HEK293 (cell line): ENCODE results near the gene DHRS7B.

Experiments
- CTCF ChIA-PET: fragments of 350-600 bp; formaldehyde crosslinking; extraction: SDS; loops from one replicate; lab custom pipeline; 2021; ENCODE audit warnings: antibody characterized with exemption; lab: Yijun Ruan, JAX
- POLR2A ChIA-PET: fragments of 300-600 bp; formaldehyde crosslinking; extraction: SDS; loops from one replicate; lab custom pipeline; 2020; ENCODE audit warnings: antibody characterized with exemption, inconsistent platforms; lab: Yijun Ruan, JAX
- H3K27ac ChIP-seq: fragments of 200-500 bp; sonication (Bioruptor generic); 2 replicates; pipeline ENCODE4 v1.5.1; 2014; ENCODE audit warnings: low read depth, low read length, control low read depth, inconsistent platforms; ENCODE audit errors: extremely low read depth
- H3K36me3 ChIP-seq, 2 experiments: fragments of 200-500 bp in 1 of 2; sonication (Bioruptor generic) in 1 of 2; 1 replicate in 1 of 2; 2 replicates in 1 of 2; pipeline ENCODE4 v1.5.1; 2014 to 2017; ENCODE audit warnings: inconsistent platforms in 2 of 2, low read length in 2 of 2; ENCODE audit not compliant: control insufficient read depth in 2 of 2, insufficient read depth in 1 of 2
- H3K4me1 ChIP-seq: fragments of 200-500 bp; sonication (Bioruptor generic); 2 replicates; pipeline ENCODE4 v1.5.1; 2014; ENCODE audit warnings: mild to moderate bottlenecking, low read length, inconsistent platforms; ENCODE audit not compliant: control insufficient read depth, insufficient read depth
- H3K4me3 ChIP-seq: 2 replicates; pipeline ENCODE4 v1.5.1; 2011; ENCODE audit warnings: low read depth, mild to moderate bottlenecking, control low read depth, low read length, moderate library complexity
- H3K9me3 ChIP-seq: fragments of 200-500 bp; sonication (Bioruptor generic); 2 replicates; pipeline ENCODE4 v1.5.1; 2014; ENCODE audit warnings: low read depth, low read length, inconsistent platforms; ENCODE audit not compliant: control insufficient read depth, insufficient read depth
- BCL11B ChIP-seq: fragments of 450-650 bp; formaldehyde crosslinking; IDR thresholded peaks from 2 replicates; pipeline ENCODE4 v1.5.1; 2016; ENCODE audit warnings: low read depth, missing biosample characterization, missing genetic modification characterization
- KLF1 ChIP-seq: fragments of 450-650 bp; formaldehyde crosslinking; IDR thresholded peaks from 2 replicates; pipeline ENCODE4 v1.5.1; 2016; ENCODE audit warnings: missing biosample characterization, missing genetic modification characterization
- OSR2 ChIP-seq: fragments of 450-650 bp; formaldehyde crosslinking; IDR thresholded peaks from 2 replicates; pipeline ENCODE4 v1.5.1; 2016; ENCODE audit warnings: missing biosample characterization, missing genetic modification characterization
- WT1 ChIP-seq: fragments of 450-650 bp; formaldehyde crosslinking; IDR thresholded peaks from 2 replicates; pipeline ENCODE4 v1.5.1; 2016; ENCODE audit warnings: missing biosample characterization, missing genetic modification characterization
- ZBTB26 ChIP-seq: fragments of 450-650 bp; formaldehyde crosslinking; optimal IDR thresholded peaks from 2 replicates; pipeline ENCODE3; 2016; ENCODE audit warnings: missing biosample characterization, mild to moderate bottlenecking, missing genetic modification characterization
- ZBTB49 ChIP-seq: fragments of 450-650 bp; formaldehyde crosslinking; IDR thresholded peaks from 2 replicates; pipeline ENCODE4 v1.5.1; 2016; ENCODE audit warnings: missing biosample characterization, missing genetic modification characterization, low read depth
- ZIC2 ChIP-seq: fragments of 450-650 bp; formaldehyde crosslinking; IDR thresholded peaks from 2 replicates; pipeline ENCODE4 v1.5.1; 2016; ENCODE audit warnings: missing biosample characterization, missing genetic modification characterization
- ZNF132 ChIP-seq: fragments of 450-650 bp; formaldehyde crosslinking; IDR thresholded peaks from 2 replicates; pipeline ENCODE4 v1.5.1; 2017; ENCODE audit warnings: missing biosample characterization, missing genetic modification characterization, borderline replicate concordance
- ZNF138 ChIP-seq: fragments of 450-650 bp; formaldehyde crosslinking; IDR thresholded peaks from 2 replicates; pipeline ENCODE4 v1.5.1; 2016; ENCODE audit warnings: missing biosample characterization, missing genetic modification characterization, borderline replicate concordance
- ZNF146 ChIP-seq: fragments of 450-650 bp; formaldehyde crosslinking; IDR thresholded peaks from 2 replicates; pipeline ENCODE4 v1.5.1; 2016; ENCODE audit warnings: missing biosample characterization, missing genetic modification characterization
- ZNF513 ChIP-seq: fragments of 450-650 bp; IDR thresholded peaks from 2 replicates; pipeline ENCODE4 v1.5.1; 2018; ENCODE audit warnings: missing biosample characterization, missing genetic modification characterization
- ZNF514 ChIP-seq: fragments of 450-650 bp; formaldehyde crosslinking; IDR thresholded peaks from 2 replicates; pipeline ENCODE4 v1.5.1; 2016; ENCODE audit warnings: missing biosample characterization, missing genetic modification characterization
- ZNF518A ChIP-seq: fragments of 450-650 bp; formaldehyde crosslinking; conservative IDR thresholded peaks from 2 replicates; pipeline ENCODE4 v1.5.1; 2016; ENCODE audit warnings: low read depth, missing biosample characterization, missing genetic modification characterization
- ZNF549 ChIP-seq: fragments of 450-650 bp; IDR thresholded peaks from 2 replicates; pipeline ENCODE4 v1.5.1; 2018; ENCODE audit warnings: missing biosample characterization, missing genetic modification characterization, mild to moderate bottlenecking, inconsistent platforms, moderate library complexity
- ZNF623 ChIP-seq: fragments of 450-650 bp; formaldehyde crosslinking; IDR thresholded peaks from 2 replicates; pipeline ENCODE4 v1.5.1; 2016; ENCODE audit warnings: missing biosample characterization, missing genetic modification characterization
- ZNF629 ChIP-seq: fragments of 450-650 bp; formaldehyde crosslinking; IDR thresholded peaks from 2 replicates; pipeline ENCODE4 v1.5.1; 2017; ENCODE audit warnings: missing biosample characterization, missing genetic modification characterization
- ZNF639 ChIP-seq: fragments of 450-650 bp; formaldehyde crosslinking; IDR thresholded peaks from 2 replicates; pipeline ENCODE4 v1.5.1; 2016; ENCODE audit warnings: missing biosample characterization, missing genetic modification characterization
- ZNF654 ChIP-seq: fragments of 450-650 bp; formaldehyde crosslinking; IDR thresholded peaks from 2 replicates; pipeline ENCODE4 v1.5.1; 2016; ENCODE audit warnings: low read depth, missing biosample characterization, missing genetic modification characterization
- ZNF692 ChIP-seq: fragments of 450-650 bp; formaldehyde crosslinking; IDR thresholded peaks from 2 replicates; pipeline ENCODE4 v1.5.1; 2016; ENCODE audit warnings: missing biosample characterization, missing genetic modification characterization
- ZNF747 ChIP-seq: fragments of 450-650 bp; formaldehyde crosslinking; IDR thresholded peaks from 2 replicates; pipeline ENCODE4 v1.5.1; 2016; ENCODE audit warnings: missing biosample characterization, missing genetic modification characterization
- ZNF785 ChIP-seq: fragments of 450-650 bp; formaldehyde crosslinking; IDR thresholded peaks from 2 replicates; pipeline ENCODE4 v1.5.1; 2016; ENCODE audit warnings: missing biosample characterization, missing genetic modification characterization
- ZNF791 ChIP-seq: fragments of 450-650 bp; formaldehyde crosslinking; IDR thresholded peaks from 2 replicates; pipeline ENCODE4 v1.5.1; 2016; ENCODE audit warnings: missing biosample characterization, missing genetic modification characterization
- ZNF837 ChIP-seq: fragments of 450-650 bp; formaldehyde crosslinking; IDR thresholded peaks from 2 replicates; pipeline ENCODE4 v1.5.1; 2016; ENCODE audit warnings: missing biosample characterization, missing genetic modification characterization

Gene DHRS7B

GRCh38 chr17:21094298-21094704 lies 32.5 kb upstream of the DHRS7B start:
- H3K9me3 ChIP-seq = no peaks in the 10 kb centered on the region
- 0 out of 2 replicates have a peak, but pooled peaks cover 2% of the 10 kb centered on the region for H3K4me1 ChIP-seq
- no peak overlapping the region for H3K27ac ChIP-seq
- no peak for TF ChIP-seq ZNF518A
- TF ChIP-seq BCL11B (tag by site-specific recombination) = no peak
- no peak for TF ChIP-seq ZIC2 (tag by site-specific recombination)
- TF ChIP-seq ZNF837 (tag by site-specific recombination) = no peak
- TF ChIP-seq ZBTB49 (tag by site-specific recombination) = no peak
- no peak for TF ChIP-seq ZBTB26 (tag by site-specific recombination)
- no peak for TF ChIP-seq ZNF513
- no peak for TF ChIP-seq ZNF549 (tag by site-specific recombination)
- TF ChIP-seq ZNF654 (tag by site-specific recombination) = no peak
- ChIA-PET CTCF (interaction anchor here (0.6 to 1.1 kb wide), 5 partner anchors 36 to 1024 kb away, joined by 3 to 4 read pairs (median 4); no protein-coding TSS in a partner anchor), POLR2A (interaction anchor here (0.6 to 2.6 kb wide), 4 partner anchors 22 to 159 kb away, joined by 3 to 10 read pairs (median 3); partner anchors contain the start of genes NATD1 and USP22)
- no peaks in the 10 kb centered on the region for H3K36me3 ChIP-seq
- H3K4me3 ChIP-seq = no peak overlapping the region

GRCh38 chr17:21095735-21096134 lies 31.0 kb upstream of the DHRS7B start:
- ChIA-PET POLR2A (interaction anchor here (2.6 kb wide), 1 partner anchor 53 kb away, joined by 10 read pairs; the partner anchor contains the start of gene USP22), CTCF (no interaction called here)
- no peak overlapping the region for H3K27ac ChIP-seq
- no peaks in the 10 kb centered on the region for H3K36me3 ChIP-seq
- H3K4me3 ChIP-seq = no peak overlapping the region
- H3K9me3 ChIP-seq = no peaks in the 10 kb centered on the region
- H3K4me1 ChIP-seq = 0 out of 2 replicates have a peak, but pooled peaks cover 2% of the 10 kb centered on the region
- TF ChIP-seq ZNF146 (tag by site-specific recombination) (no peak), ZNF785 (tag by site-specific recombination) (no peak), KLF1 (tag by site-specific recombination) (no peak), WT1 (tag by site-specific recombination) (no peak), OSR2 (no peak), ZNF692 (tag by site-specific recombination) (no peak), ZNF138 (tag by site-specific recombination) (no peak), ZNF514 (tag by site-specific recombination) (no peak), ZNF629 (tag by site-specific recombination) (no peak), ZNF791 (tag by site-specific recombination) (no peak), ZNF623 (tag by site-specific recombination) (no peak), ZNF132 (tag by site-specific recombination) (no peak), ZNF747 (tag by site-specific recombination) (no peak), ZNF639 (tag by site-specific recombination) (no peak)
